HepG2 (cell line): Measurements from ENCODE around the gene SRP68. TPM values are rescaled to one million over a fixed set of nuclear protein-coding genes. Genes with fewer than 3 reads are reported as not detected.

Experiments
- ATAC-seq: fragments of 200-7000 bp; cut with Tn5 transposase; 3 replicates; pipeline ENCODE4 v1.9.1; 2020; ENCODE audit warnings: mild to moderate bottlenecking, moderate library complexity
- BruUV-seq: library from RNA; stranded (reverse); fragments of 400-500 nt; replicated peaks from 2 replicates; lab custom pipeline; 2021; lab: Mats Ljungman, UMichigan
- CTCF ChIA-PET: fragments of 300-600 bp; formaldehyde crosslinking; extraction: SDS; loops from one replicate; lab custom pipeline; 2021; ENCODE audit warnings: low total read pairs, inconsistent platforms, low intra/inter-chr PET ratio; lab: Yijun Ruan, JAX
- POLR2A ChIA-PET: fragments of 350-600 bp; sonication (Branson Sonifier 250); formaldehyde crosslinking; loops from one replicate; lab custom pipeline; 2020; ENCODE audit warnings: antibody characterized with exemption, inconsistent platforms; lab: Yijun Ruan, JAX
- DNase-seq: peaks from one replicate; pipeline ENCODE4 v3.0.0-alpha.2; 2015; ENCODE audit warnings: low spot score
- FAIRE-seq: peaks from 3 replicates; lab custom pipeline; 2011; peaks lifted over from hg19 to GRCh38; lab: Jason Lieb, UNC
- H2AFZ ChIP-seq: one replicate; pipeline ENCODE4 v1.6.1; 2011; ENCODE audit warnings: low read length, inconsistent platforms
- H3K27ac ChIP-seq: fragments of 300-600 bp; 3 replicates; pipeline ENCODE4 v1.8.0; 2011; ENCODE audit warnings: mixed run types, mild to moderate bottlenecking, mixed read lengths, low read length, inconsistent platforms; ENCODE audit not compliant: insufficient read depth; ENCODE audit errors: extremely low read length
- H3K27me3 ChIP-seq, 2 experiments: fragments of 200-600 bp in 1 of 2; 2 replicates in 1 of 2; 3 replicates in 1 of 2; pipeline versions ENCODE4 v1.6.0 to v1.8.0; 2011; ENCODE audit warnings: low read length in 2 of 2, mild to moderate bottlenecking in 2 of 2, moderate library complexity in 2 of 2, inconsistent platforms in 1 of 2; ENCODE audit not compliant: insufficient read depth in 2 of 2, control insufficient read depth in 1 of 2
- H3K36me3 ChIP-seq, 2 experiments: fragments of 200-600 bp in 1 of 2; replicated peaks in 1 of 2; 2 replicates in 1 of 2; 3 replicates in 1 of 2; pipeline versions ENCODE4 v1.5.1 to v1.8.0; 2011; ENCODE audit warnings: low read length in 2 of 2, inconsistent platforms in 1 of 2; ENCODE audit not compliant: insufficient read depth in 2 of 2, control insufficient read depth in 1 of 2
- H3K4me1 ChIP-seq: 2 replicates; pipeline ENCODE4 v1.5.1; 2012; ENCODE audit warnings: low read length, inconsistent platforms; ENCODE audit not compliant: insufficient read depth
- H3K4me2 ChIP-seq: 2 replicates; pipeline ENCODE4 v1.6.0; 2011; ENCODE audit warnings: low read depth, low read length, inconsistent platforms
- H3K4me3 ChIP-seq, 3 experiments: fragments of 200-600 bp in 1 of 3; sonication (generic), shearing (Covaris generic) in 1 of 3; replicated peaks in 1 of 3; 2 replicates each; pipeline ENCODE4 v1.5.1; 2011 to 2016; ENCODE audit warnings: low read length in 3 of 3, inconsistent platforms in 2 of 3, low read depth in 2 of 3, mild to moderate bottlenecking in 2 of 3, control low read depth in 1 of 3, mixed read lengths in 1 of 3; ENCODE audit not compliant: insufficient read depth in 1 of 3
- H3K79me2 ChIP-seq: one replicate; pipeline ENCODE4 v1.6.1; 2011; ENCODE audit warnings: low read length, inconsistent platforms; ENCODE audit not compliant: insufficient read depth
- H3K9ac ChIP-seq: 2 replicates; pipeline ENCODE4 v1.6.0; 2011; ENCODE audit warnings: mild to moderate bottlenecking, low read depth, low read length, inconsistent platforms; ENCODE audit not compliant: insufficient read depth
- H3K9me3 ChIP-seq: 2 replicates; pipeline ENCODE4 v1.5.1; 2012; ENCODE audit warnings: mild to moderate bottlenecking, low read length
- H4K20me1 ChIP-seq: 2 replicates; pipeline ENCODE4 v1.6.0; 2011; ENCODE audit warnings: inconsistent platforms, mild to moderate bottlenecking, low read length, moderate library complexity; ENCODE audit not compliant: insufficient read depth
- HNF1A ChIP-seq, 2 experiments: sonication (generic) in 1 of 2; formaldehyde crosslinking in 1 of 2; IDR thresholded peaks; 2 replicates each; pipeline versions ENCODE4 v1.4.0 to v1.6.1; 2016 to 2020; ENCODE audit warnings: borderline replicate concordance in 1 of 2, low read depth in 1 of 2, mild to moderate bottlenecking in 1 of 2, missing genetic modification reagents in 1 of 2
- HNF4A ChIP-seq: sonication (generic); formaldehyde crosslinking; IDR thresholded peaks from 2 replicates; pipeline ENCODE4 v1.4.0; 2020; ENCODE audit warnings: missing genetic modification reagents
- HOXA3 ChIP-seq: sonication (generic); formaldehyde crosslinking; IDR thresholded peaks from 2 replicates; pipeline ENCODE4 v1.5.0; 2020; ENCODE audit warnings: missing genetic modification reagents
- JARID2 ChIP-seq: sonication (generic); formaldehyde crosslinking; IDR thresholded peaks from 2 replicates; pipeline ENCODE4 v1.8.1; 2023; ENCODE audit warnings: missing genetic modification reagents, inconsistent platforms; ENCODE audit not compliant: insufficient replicate concordance
- NFE2L2 ChIP-seq: fragments of 150-350 bp; IDR thresholded peaks from 2 replicates; pipeline ENCODE4 v1.6.1; 2014; ENCODE audit warnings: low read length
- RARA ChIP-seq: IDR thresholded peaks from 2 replicates; pipeline ENCODE4 v1.6.1; 2016; ENCODE audit warnings: missing genetic modification reagents, missing compliant biosample characterization
- SOX13 ChIP-seq, 3 experiments: fragments of 450-650 bp in 1 of 3; sonication (generic) in 1 of 3; formaldehyde crosslinking in 1 of 3; IDR thresholded peaks in 2 of 3; conservative IDR thresholded peaks in 1 of 3; 2 replicates each; pipeline versions ENCODE4 v1.5.0 to v1.6.1; 2016 to 2020; ENCODE audit warnings: antibody characterized with exemption in 1 of 3, mild to moderate bottlenecking in 1 of 3, missing compliant biosample characterization in 1 of 3, missing genetic modification reagents in 1 of 3, moderate library complexity in 1 of 3
- ZFX ChIP-seq: sonication (generic); formaldehyde crosslinking; IDR thresholded peaks from 2 replicates; pipeline ENCODE4 v1.4.0; 2020; ENCODE audit warnings: mild to moderate bottlenecking, low read depth, missing genetic modification reagents, moderate library complexity
- ZNF512B ChIP-seq: sonication (generic); formaldehyde crosslinking; IDR thresholded peaks from 2 replicates; pipeline ENCODE4 v1.5.1; 2020; ENCODE audit warnings: missing genetic modification reagents, mild to moderate bottlenecking, borderline replicate concordance
- ZNF546 ChIP-seq: sonication (generic); formaldehyde crosslinking; conservative IDR thresholded peaks from 2 replicates; pipeline ENCODE4 v1.8.1; 2023; ENCODE audit warnings: mild to moderate bottlenecking, missing genetic modification reagents
- ZSCAN25 ChIP-seq: sonication (generic); formaldehyde crosslinking; IDR thresholded peaks from 2 replicates; pipeline ENCODE4 v1.8.0; 2022; ENCODE audit warnings: mild to moderate bottlenecking, missing genetic modification reagents
- WGBS: methylation state at CpG from one replicate; pipeline ENCODE4 v1.1.6; 2017; ENCODE audit warnings: low lambda C conversion rate; 5-methylcytosine and 5-hydroxymethylcytosine counted together
- in situ Hi-C: cut with HindIII; loops from 2 replicates; pipeline ENCODE4 v1.10.0; 2017; ENCODE audit warnings: low pct_unique_long_range_greater_than_20kb; ENCODE audit not compliant: extremely low pct_ligation_motif_present
- intact Hi-C: fragments of 100-400 bp; cut with micrococcal nuclease; formaldehyde crosslinking; loops from one replicate; pipeline ENCODE4 v1.10.0; 2022; ENCODE audit not compliant: unreplicated experiment
- polyA plus RNA-seq, 8 experiments: library from polyadenylated mRNA; depleted of rRNA in 3 of 8; stranded (reverse) in 7 of 8; unstranded in 1 of 8; fragments of >200 nt; fragmentation: Illumina TruSeq in 4 of 8; extraction: Trizol in 4 of 8; gene quantifications; 2 replicates each; pipeline versions ENCODE4 v1.2.1 to v1.2.3, GENCODE V29; 2011 to 2016; ENCODE audit warnings: low read depth in 4 of 8, missing spikeins in 1 of 8, mixed read lengths in 1 of 8; ENCODE audit not compliant: insufficient read depth in 1 of 8
- total RNA-seq, 5 experiments: library from RNA; depleted of rRNA; stranded (reverse); fragments of >200 nt; fragmentation: Illumina TruSeq; extraction: Trizol; gene quantifications; 2 replicates each; pipeline ENCODE4 v1.2.3, GENCODE V29; 2016; ENCODE audit warnings: low read depth in 1 of 5

SRP68 gene
- total and polyA plus RNA-seq, 2 of the 13 experiments (the other 11 are each of a cell fraction or from before 2014, with no cell fraction given): 39.8 to 74.3 TPM

DNA sequence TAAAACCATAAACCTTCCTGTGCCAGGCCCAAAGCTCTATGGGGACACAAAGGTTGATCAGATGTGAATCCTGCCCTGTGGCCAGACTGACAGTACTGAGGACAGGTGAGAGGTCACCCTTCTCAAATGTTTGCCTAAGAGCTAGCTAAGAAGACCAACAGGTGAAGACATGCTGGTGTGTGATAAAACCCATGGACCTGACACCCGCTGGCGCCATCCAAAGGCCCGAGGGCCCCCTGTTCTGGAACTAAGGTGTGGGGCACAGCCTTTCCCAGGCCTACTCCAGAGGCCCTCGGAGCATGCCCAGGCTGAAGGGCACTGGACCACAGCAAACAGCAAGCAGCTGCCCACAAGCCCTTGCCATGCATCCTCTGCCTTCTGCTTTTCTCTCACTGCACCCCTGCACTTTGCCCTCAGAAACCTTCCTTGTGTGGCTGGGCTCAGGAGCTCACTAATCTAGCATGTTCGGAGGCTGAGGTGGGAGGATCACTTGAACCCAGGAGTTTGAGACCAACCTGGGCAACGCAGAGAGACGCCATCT is 76.9 kb downstream of the SRP68 start:
- 74% methylated on average over 5 of the region's 7 CpGs for WGBS
- Histone ChIP-seq H3K36me3 (peaks cover 5 to 12% of the 10 kb centered on the region in 2 experiments), H3K4me2 (peak overlapping the region; percentile 2; the same call in 1 of the 2 replicates), H3K27me3 (no peaks in the 10 kb centered on the region), H3K79me2 (no peaks in the 10 kb centered on the region), H3K9ac (no peak overlapping the region), H3K4me1 (peaks cover 76% of the 10 kb centered on the region), H3K9me3 (no peaks in the 10 kb centered on the region), H3K4me3 (no peak overlapping the region), H4K20me1 (no peaks in the 10 kb centered on the region), H3K27ac (peak overlapping the region; percentile 94), H2AFZ (no peak overlapping the region)
- POLR2A ChIA-PET: interaction anchor here (1.3 to 14.3 kb wide), 6 partner anchors 8 to 123 kb away, joined by 4 to 481 read pairs (median 8); partner anchors contain the start of genes ACOX1, MRPL38, TEN1 and TRIM47
- no TSS peak for BruUV-seq
- ATAC-seq: no peak
- peak; percentile 62 for DNase-seq
- CTCF ChIA-PET: no interaction called here
- intact Hi-C loops (loop anchor here (5.0 kb wide), 1 partner anchor 53 kb away; the partner anchor contains the start of gene FBF1), in situ Hi-C loops (no loop called here)
- FAIRE-seq: peak; percentile 84
- TF ChIP-seq HNF4A (CRISPR knock-in tag) (peak; percentile 30; the same call in 1 of the 2 replicates), ZSCAN25 (peak; percentile 80), RARA (CRISPR knock-in tag) (peak; percentile 52; the same call in 1 of the 2 replicates), ZNF512B (CRISPR knock-in tag) (no peak), SOX13 (IDR thresholded peaks at IDR 0.05) (no peak), SOX13 (CRISPR knock-in tag; conservative IDR thresholded peaks at IDR 0.05 in 1 of 2, IDR thresholded peaks at IDR 0.05 in 1 of 2) (0 out of 4 replicates have a peak, but pooled peaks of 1 of the 2 experiments have one; percentile 34), ZFX (CRISPR knock-in tag) (peak; percentile 36; the same call in 1 of the 2 replicates), HNF1A (IDR thresholded peaks at IDR 0.05; ENCODE audit: low read depth) (no peak), HNF1A (CRISPR knock-in tag; IDR thresholded peaks at IDR 0.05; ENCODE audit: borderline replicate concordance) (no peak), JARID2 (CRISPR knock-in tag) (no peak), HOXA3 (CRISPR knock-in tag) (peak; percentile 31; the same call in 1 of the 2 replicates), NFE2L2 (no peak), ZNF546 (CRISPR knock-in tag) (0 out of 2 replicates have a peak, but pooled peaks have one; percentile 31)
